ENCODE results near the gene MSRB3.

Gene MSRB3

GRCh38 chr12:65325183-65325582 lies 46.7 kb downstream of the MSRB3 start:
- no peak for DNase-seq (ENCODE audit: low read depth in 2 of 2)

GRCh38 chr12:65326616-65327015 lies 48.1 kb downstream of the MSRB3 start:
- DNase-seq (ENCODE audit: low read depth in 2 of 2): no peak

- peak; percentile 71 to 75 for DNase-seq (ENCODE audit: low read depth in 2 of 2)
Measured at GRCh38 chr12:65327207-65328076, 49.0 kb downstream of the MSRB3 start.

- DNase-seq (ENCODE audit: low read depth in 2 of 2): no peak
Measured at GRCh38 chr12:65329721-65330120, 51.2 kb downstream of the MSRB3 start.

- DNase-seq (ENCODE audit: low read depth in 2 of 2): no peak
Measured at GRCh38 chr12:65330331-65330730, 51.8 kb downstream of the MSRB3 start.

GRCh38 chr12:65331456-65331855 lies 53.0 kb downstream of the MSRB3 start:
- DNase-seq (ENCODE audit: low read depth in 2 of 2): no peak

GRCh38 chr12:65333649-65334048 lies 55.2 kb downstream of the MSRB3 start:
- no peak for DNase-seq (ENCODE audit: low read depth in 2 of 2)

- DNase-seq (ENCODE audit: low read depth in 2 of 2): no peak
Measured at GRCh38 chr12:65334521-65334920, 56.0 kb downstream of the MSRB3 start.

GRCh38 chr12:65335021-65335714 lies 56.7 kb downstream of the MSRB3 start:
- peak; percentile 85 for DNase-seq (ENCODE audit: low read depth in 2 of 2)

- no peak for DNase-seq (ENCODE audit: low read depth in 2 of 2)
Measured at GRCh38 chr12:65335981-65336380, 57.5 kb downstream of the MSRB3 start.

- no peak for DNase-seq (ENCODE audit: low read depth in 2 of 2)
Measured at GRCh38 chr12:65339161-65339560, 60.7 kb downstream of the MSRB3 start.

- no peak for DNase-seq (ENCODE audit: low read depth in 2 of 2)
Measured at GRCh38 chr12:65343230-65343629, 64.7 kb downstream of the MSRB3 start.

- no peak for DNase-seq (ENCODE audit: low read depth in 2 of 2)
Measured at GRCh38 chr12:65343801-65344200, 65.3 kb downstream of the MSRB3 start.

GRCh38 chr12:65355461-65355860 lies 77.0 kb downstream of the MSRB3 start:
- DNase-seq (ENCODE audit: low read depth in 2 of 2): peak; percentile 36 to 61

- DNase-seq (ENCODE audit: low read depth in 2 of 2): no peak
Measured at GRCh38 chr12:65362234-65363031, 84.0 kb downstream of the MSRB3 start.

- no peak for DNase-seq (ENCODE audit: low read depth in 2 of 2)
Measured at GRCh38 chr12:65364046-65364445, 85.6 kb downstream of the MSRB3 start.

GRCh38 chr12:65367396-65367795 lies 88.9 kb downstream of the MSRB3 start:
- DNase-seq (ENCODE audit: low read depth in 2 of 2): no peak

- DNase-seq (ENCODE audit: low read depth in 2 of 2): no peak
Measured at GRCh38 chr12:65368055-65368454, 89.6 kb downstream of the MSRB3 start.

- no peak for DNase-seq (ENCODE audit: low read depth in 2 of 2)
Measured at GRCh38 chr12:65372574-65372973, 94.1 kb downstream of the MSRB3 start.

GRCh38 chr12:65384240-65384639 lies 105.8 kb downstream of the MSRB3 start:
- no peak for DNase-seq (ENCODE audit: low read depth in 2 of 2)

GRCh38 chr12:65387396-65387795 lies 108.9 kb downstream of the MSRB3 start:
- DNase-seq (ENCODE audit: low read depth in 2 of 2): no peak

GRCh38 chr12:65389436-65389835 lies 111.0 kb downstream of the MSRB3 start:
- no peak for DNase-seq (ENCODE audit: low read depth in 2 of 2)

All from fibroblast of skin of left biceps (primary cell).